NCI-H1694 (cell line): ENCODE measurements around the gene SLC35G4.
"Not testable (repeated sequence)": the region's sequence is repeated elsewhere in the genome, so short reads cannot be mapped to it uniquely, and the experiment has no call there.

Experiments used
- DNase-seq: peaks from one replicate; lab custom pipeline; 2025; lab: John Stamatoyannopoulos, UW

SLC35G4 gene

GRCh38 chr18:11614042-11614441 is 4.6 kb downstream of the SLC35G4 start:
- not testable (repeated sequence) for DNase-seq

- not testable (repeated sequence) for DNase-seq
Observed at GRCh38 chr18:11614981-11615380, 5.6 kb downstream of the SLC35G4 start.

- DNase-seq = not testable (repeated sequence)
Observed at GRCh38 chr18:11647310-11647709, 37.9 kb downstream of the SLC35G4 start.

GRCh38 chr18:11647804-11648203 is 38.4 kb downstream of the SLC35G4 start:
- not testable (repeated sequence) for DNase-seq

GRCh38 chr18:11649839-11650238 is 40.4 kb downstream of the SLC35G4 start:
- DNase-seq = no peak

GRCh38 chr18:11651899-11652298 is 42.5 kb downstream of the SLC35G4 start:
- DNase-seq = no peak

- no peak for DNase-seq
Observed at GRCh38 chr18:11653521-11653920, 44.1 kb downstream of the SLC35G4 start.

GRCh38 chr18:11654736-11655605 is 45.6 kb downstream of the SLC35G4 start:
- peak; percentile 4 for DNase-seq

- no peak for DNase-seq
Observed at GRCh38 chr18:11655606-11655932, 46.2 kb downstream of the SLC35G4 start.

- DNase-seq = no peak
Observed at GRCh38 chr18:11657152-11657551, 47.8 kb downstream of the SLC35G4 start.

GRCh38 chr18:11657554-11657953 is 48.2 kb downstream of the SLC35G4 start:
- DNase-seq = no peak

- no peak for DNase-seq
Observed at GRCh38 chr18:11658019-11658418, 48.6 kb downstream of the SLC35G4 start.

- no peak for DNase-seq
Observed at GRCh38 chr18:11658989-11659388, 49.6 kb downstream of the SLC35G4 start.
